Keratinocyte (primary cell): ENCODE data around the gene PLEKHN1. TPM values are rescaled to one million over a fixed set of nuclear protein-coding genes. Genes with fewer than 3 reads are reported as not detected.
"Not testable (repeated sequence)": the region's sequence is repeated elsewhere in the genome, so short reads cannot be mapped to it uniquely, and the experiment has no call there.

Experiments
- DNase-seq: peaks from one replicate; pipeline ENCODE4 v3.0.0-alpha.2; 2011; ENCODE audit warnings: low read depth, missing footprints, low spot score
- FAIRE-seq: peaks from 2 replicates; lab custom pipeline; 2011; peaks lifted over from hg19 to GRCh38; lab: Jason Lieb, UNC
- H2AFZ ChIP-seq: 2 replicates; pipeline ENCODE4 v1.6.0; 2012; ENCODE audit warnings: low read length, control low read depth, inconsistent platforms; ENCODE audit not compliant: control insufficient read depth
- H3K27ac ChIP-seq: 2 replicates; pipeline ENCODE4 v1.5.1; 2011; ENCODE audit warnings: low read length; ENCODE audit not compliant: control insufficient read depth, insufficient read depth
- H3K27me3 ChIP-seq: 3 replicates; pipeline ENCODE4 v1.6.0; 2011; ENCODE audit warnings: low read length; ENCODE audit not compliant: control insufficient read depth, insufficient read depth; ENCODE audit errors: extremely low read depth
- H3K36me3 ChIP-seq, 2 experiments: 2 replicates in 1 of 2; 3 replicates in 1 of 2; pipeline ENCODE4 v1.5.1; 2011; ENCODE audit warnings: low read length in 2 of 2, mild to moderate bottlenecking in 1 of 2; ENCODE audit not compliant: control insufficient read depth in 2 of 2, insufficient read depth in 2 of 2; ENCODE audit errors: extremely low read depth in 1 of 2
- H3K4me1 ChIP-seq: 3 replicates; pipeline ENCODE4 v1.5.1; 2011; ENCODE audit warnings: low read length; ENCODE audit not compliant: control insufficient read depth, insufficient read depth; ENCODE audit errors: extremely low read depth
- H3K4me2 ChIP-seq: 3 replicates; pipeline ENCODE4 v1.6.0; 2011; ENCODE audit warnings: low read depth, low read length; ENCODE audit not compliant: control insufficient read depth, insufficient read depth; ENCODE audit errors: extremely low read depth
- H3K4me3 ChIP-seq, 3 experiments: fragments of 200-600 bp in 1 of 3; sonication (generic) in 1 of 3; 2 replicates in 2 of 3; 3 replicates in 1 of 3; pipeline ENCODE4 v1.5.1; 2011 to 2016; ENCODE audit warnings: low read length in 3 of 3, mild to moderate bottlenecking in 3 of 3, control low read depth in 2 of 3, inconsistent platforms in 1 of 3, low read depth in 1 of 3, mixed read lengths in 1 of 3, mixed run types in 1 of 3, moderate library complexity in 1 of 3; ENCODE audit not compliant: control insufficient read depth in 2 of 3, insufficient read depth in 2 of 3; ENCODE audit errors: extremely low read depth in 1 of 3
- H3K79me2 ChIP-seq: 2 replicates; pipeline ENCODE4 v1.6.0; 2012; ENCODE audit warnings: low read length; ENCODE audit not compliant: control insufficient read depth, insufficient read depth
- H3K9ac ChIP-seq: 3 replicates; pipeline ENCODE4 v1.6.0; 2011; ENCODE audit warnings: low read length; ENCODE audit not compliant: control insufficient read depth, insufficient read depth; ENCODE audit errors: extremely low read depth
- H3K9me1 ChIP-seq: 3 replicates; pipeline ENCODE4 v1.6.0; 2011; ENCODE audit warnings: low read length; ENCODE audit not compliant: control insufficient read depth, insufficient read depth; ENCODE audit errors: extremely low read depth
- H3K9me3 ChIP-seq: 2 replicates; pipeline ENCODE4 v1.5.1; 2012; ENCODE audit warnings: low read depth, low read length; ENCODE audit not compliant: control insufficient read depth
- H4K20me1 ChIP-seq: 3 replicates; pipeline ENCODE4 v1.6.0; 2011; ENCODE audit warnings: low read length; ENCODE audit not compliant: control insufficient read depth, insufficient read depth; ENCODE audit errors: extremely low read depth
- EZH2 ChIP-seq: IDR thresholded peaks from one replicate; pipeline ENCODE4 v1.6.1; 2012; ENCODE audit warnings: inconsistent platforms, mild to moderate bottlenecking, low read length, moderate library complexity
- dilution Hi-C: fragments of 300-500 bp; cut with MboI; formaldehyde crosslinking; loops from one replicate; pipeline ENCODE4 v1.7.0; 2020; ENCODE audit warnings: low sequenced_read_pairs; ENCODE audit not compliant: extremely low pct_ligation_motif_present
- polyA plus RNA-seq, 5 experiments: library from polyadenylated mRNA; depleted of rRNA in 3 of 5; stranded (reverse) in 3 of 5; stranded (forward) in 1 of 5; unstranded in 1 of 5; fragments of >200 nt; gene quantifications; 1 replicate in 1 of 5; 2 replicates in 3 of 5; 3 replicates in 1 of 5; pipeline versions ENCODE4 v1.2.1 to v1.2.3, GENCODE V29; 2011 to 2012; ENCODE audit warnings: missing spikeins in 2 of 5, low read depth in 1 of 5, low replicate concordance in 1 of 5
- TF ChIP-seq, protein P1 (sequence below), 3 experiments: IDR thresholded peaks in 1 of 3; conservative IDR thresholded peaks in 1 of 3; optimal IDR thresholded peaks in 1 of 3; 2 replicates in 2 of 3; 3 replicates in 1 of 3; pipeline versions ENCODE3 to v1.5.1; 2011; ENCODE audit warnings: low read length in 3 of 3, mild to moderate bottlenecking in 3 of 3, moderate library complexity in 2 of 3, control low read depth in 1 of 3, inconsistent platforms in 1 of 3; ENCODE audit not compliant: insufficient read depth in 2 of 3; ENCODE audit errors: extremely low read depth in 1 of 3

The PLEKHN1 gene
- polyA plus RNA-seq, 1 donor (not counting 4 experiments of a cell fraction or from before 2014, with no cell fraction given): 2.5 TPM

DNA sequence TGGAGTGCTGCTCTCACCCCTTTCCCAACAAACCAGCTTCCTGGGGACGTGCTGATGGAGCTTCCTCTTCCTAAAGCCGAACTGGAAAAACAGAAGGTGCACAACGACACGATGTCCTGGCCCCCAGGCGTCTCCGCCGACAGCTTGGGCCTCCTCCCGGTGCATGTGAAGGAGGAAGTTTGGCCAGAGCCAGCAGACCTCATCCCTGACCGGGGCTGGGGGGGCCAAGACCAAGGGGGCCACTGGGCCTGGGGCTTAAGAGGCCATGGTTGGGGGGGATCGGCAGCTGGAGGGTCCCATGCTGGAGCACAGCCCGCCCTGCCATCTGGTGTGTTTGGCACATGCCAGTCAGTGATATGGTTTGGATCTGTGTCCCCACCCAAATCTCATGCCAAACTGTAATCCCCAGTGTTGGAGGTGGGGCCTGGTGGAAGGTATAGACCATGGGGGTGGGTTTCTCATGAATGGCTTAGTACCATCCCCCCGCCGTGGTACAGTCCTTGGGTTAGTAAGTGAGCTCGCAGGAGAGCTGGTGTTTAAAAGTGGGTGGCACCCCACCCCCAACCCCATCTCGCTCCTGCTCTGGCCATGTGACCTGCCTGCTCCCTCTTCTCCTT, 27.2 kb downstream of the PLEKHN1 start:
- DNase-seq: no peak
- Histone ChIP-seq H3K79me2 (no peaks in the 10 kb centered on the region), H3K36me3 (no peaks in the 10 kb centered on the region), H3K9me3 (no peaks in the 10 kb centered on the region), H3K9me1 (no peaks in the 10 kb centered on the region), H3K4me3 (no peak overlapping the region), H3K27ac (no peak overlapping the region), H3K9ac (no peak overlapping the region), H2AFZ (no peak overlapping the region), H4K20me1 (peaks cover 5% of the 10 kb centered on the region), H3K4me1 (no peaks in the 10 kb centered on the region), H3K4me2 (no peak overlapping the region), H3K27me3 (peaks cover 21% of the 10 kb centered on the region)
- FAIRE-seq: no peak
- no peak for TF ChIP-seq EZH2
- TF ChIP-seq, protein P1, sequence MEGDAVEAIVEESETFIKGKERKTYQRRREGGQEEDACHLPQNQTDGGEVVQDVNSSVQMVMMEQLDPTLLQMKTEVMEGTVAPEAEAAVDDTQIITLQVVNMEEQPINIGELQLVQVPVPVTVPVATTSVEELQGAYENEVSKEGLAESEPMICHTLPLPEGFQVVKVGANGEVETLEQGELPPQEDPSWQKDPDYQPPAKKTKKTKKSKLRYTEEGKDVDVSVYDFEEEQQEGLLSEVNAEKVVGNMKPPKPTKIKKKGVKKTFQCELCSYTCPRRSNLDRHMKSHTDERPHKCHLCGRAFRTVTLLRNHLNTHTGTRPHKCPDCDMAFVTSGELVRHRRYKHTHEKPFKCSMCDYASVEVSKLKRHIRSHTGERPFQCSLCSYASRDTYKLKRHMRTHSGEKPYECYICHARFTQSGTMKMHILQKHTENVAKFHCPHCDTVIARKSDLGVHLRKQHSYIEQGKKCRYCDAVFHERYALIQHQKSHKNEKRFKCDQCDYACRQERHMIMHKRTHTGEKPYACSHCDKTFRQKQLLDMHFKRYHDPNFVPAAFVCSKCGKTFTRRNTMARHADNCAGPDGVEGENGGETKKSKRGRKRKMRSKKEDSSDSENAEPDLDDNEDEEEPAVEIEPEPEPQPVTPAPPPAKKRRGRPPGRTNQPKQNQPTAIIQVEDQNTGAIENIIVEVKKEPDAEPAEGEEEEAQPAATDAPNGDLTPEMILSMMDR (optimal IDR thresholded peaks at IDR 0.05 in 1 of 3, IDR thresholded peaks at IDR 0.05 in 1 of 3, conservative IDR thresholded peaks at IDR 0.05 in 1 of 3; ENCODE audit: extremely low read depth in 1 of 3, insufficient read depth in 2 of 3, low read length in 3 of 3): no peak
- dilution Hi-C loops: no loop called here

- H3K9ac ChIP-seq, H3K4me1 ChIP-seq, dilution Hi-C loops, H4K20me1 ChIP-seq, H3K4me2 ChIP-seq, H3K36me3 ChIP-seq, DNase-seq, H3K27ac ChIP-seq, FAIRE-seq, H2AFZ ChIP-seq, H3K9me3 ChIP-seq, H3K9me1 ChIP-seq, H3K4me3 ChIP-seq, H3K79me2 ChIP-seq: not testable (repeated sequence)
- peaks cover 29% of the 10 kb centered on the region for H3K27me3 ChIP-seq
Measured at GRCh38 chr1:994546-994945, 28.3 kb downstream of the PLEKHN1 start.
